IMR-90 (cell line): ENCODE measurements around the gene POLR1D. TPM values are rescaled to one million over a fixed set of nuclear protein-coding genes. Genes with fewer than 3 reads are reported as not detected.

Experiments
- ATAC-seq: fragments of 200-7000 bp; cut with Tn5 transposase; 2 replicates; pipeline ENCODE4 v1.9.1; 2020; ENCODE audit warnings: low read depth, mild to moderate bottlenecking, moderate library complexity
- BruUV-seq: library from RNA; stranded (reverse); fragments of 400-500 nt; replicated peaks from 2 replicates; lab custom pipeline; 2021; lab: Mats Ljungman, UMichigan
- CTCF ChIA-PET: fragments of 300-600 bp; formaldehyde crosslinking; extraction: SDS; loops from one replicate; lab custom pipeline; 2021; ENCODE audit warnings: antibody characterized with exemption; lab: Yijun Ruan, JAX
- POLR2A ChIA-PET: fragments of 300-600 bp; sonication (Branson Sonifier 250); formaldehyde crosslinking; loops from one replicate; lab custom pipeline; 2022; ENCODE audit warnings: antibody characterized with exemption; ENCODE audit not compliant: unreplicated experiment; lab: Charles Lee
- DNase-seq: peaks from one replicate; pipeline ENCODE4 v3.0.0; 2013
- H2AFZ ChIP-seq: replicated peaks from 2 replicates; pipeline ENCODE3; 2013; ENCODE audit warnings: low read length, mild to moderate bottlenecking; ENCODE audit not compliant: poor library complexity
- H2AK5ac ChIP-seq: 2 replicates; pipeline ENCODE4 v1.6.1; 2013; ENCODE audit warnings: low read depth, low read length, inconsistent platforms
- H2AK9ac ChIP-seq: replicated peaks from 2 replicates; pipeline ENCODE3; 2013; ENCODE audit warnings: mild to moderate bottlenecking, low read depth, low read length, moderate library complexity; ENCODE audit not compliant: poor library complexity
- H2BK120ac ChIP-seq: 2 replicates; pipeline ENCODE4 v1.6.1; 2013; ENCODE audit warnings: low read depth, low read length, inconsistent platforms
- H2BK15ac ChIP-seq: 3 replicates; pipeline ENCODE4 v1.6.1; 2013; ENCODE audit warnings: low read depth, low read length, inconsistent platforms
- H2BK20ac ChIP-seq: 2 replicates; pipeline ENCODE4 v1.6.1; 2013; ENCODE audit warnings: low read depth, mild to moderate bottlenecking, inconsistent platforms, low read length, moderate library complexity
- H2BK5ac ChIP-seq: 2 replicates; pipeline ENCODE4 v1.6.1; 2013; ENCODE audit warnings: mild to moderate bottlenecking, low read depth, low read length, inconsistent platforms; ENCODE audit not compliant: poor library complexity, severe bottlenecking
- H3K14ac ChIP-seq: replicated peaks from 2 replicates; pipeline ENCODE4 v1.6.1; 2013; ENCODE audit warnings: low read depth, low read length, inconsistent platforms
- H3K18ac ChIP-seq: 2 replicates; pipeline ENCODE4 v1.6.1; 2013; ENCODE audit warnings: low read depth, low read length, control low read depth
- H3K23ac ChIP-seq: 2 replicates; pipeline ENCODE4 v1.6.1; 2013; ENCODE audit warnings: low read depth, low read length, inconsistent platforms
- H3K27ac ChIP-seq: 2 replicates; pipeline ENCODE4 v1.5.1; 2013; ENCODE audit warnings: mild to moderate bottlenecking, control low read depth, low read length; ENCODE audit not compliant: insufficient read depth
- H3K27me3 ChIP-seq: 2 replicates; pipeline ENCODE4 v1.6.1; 2013; ENCODE audit warnings: low read length; ENCODE audit not compliant: control insufficient read depth, insufficient read depth
- H3K36me3 ChIP-seq: 2 replicates; pipeline ENCODE4 v1.6.1; 2013; ENCODE audit warnings: low read length, mixed read lengths; ENCODE audit not compliant: control insufficient read depth, insufficient read depth
- H3K4ac ChIP-seq: 2 replicates; pipeline ENCODE4 v1.6.1; 2013; ENCODE audit warnings: low read depth, low read length, inconsistent platforms
- H3K4me1 ChIP-seq: 2 replicates; pipeline ENCODE4 v1.6.1; 2013; ENCODE audit warnings: low read length, mixed read lengths; ENCODE audit not compliant: control insufficient read depth, insufficient read depth
- H3K4me2 ChIP-seq: 2 replicates; pipeline ENCODE4 v1.6.1; 2013; ENCODE audit warnings: low read depth, mild to moderate bottlenecking, control low read depth, low read length, moderate library complexity
- H3K4me3 ChIP-seq: 2 replicates; pipeline ENCODE4 v1.5.1; 2013; ENCODE audit warnings: low read depth, mild to moderate bottlenecking, control low read depth, low read length, moderate library complexity; ENCODE audit not compliant: insufficient read depth
- H3K56ac ChIP-seq: 2 replicates; pipeline ENCODE4 v1.6.1; 2013; ENCODE audit warnings: low read length, inconsistent platforms; ENCODE audit not compliant: insufficient read depth; ENCODE audit errors: extremely low read depth
- H3K79me1 ChIP-seq, 2 experiments: 2 replicates each; pipeline ENCODE4 v1.6.1; 2013; ENCODE audit warnings: low read length in 2 of 2, inconsistent platforms in 1 of 2, low read depth in 1 of 2
- H3K9ac ChIP-seq: 2 replicates; pipeline ENCODE4 v1.6.1; 2013; ENCODE audit warnings: low read depth, low read length, control low read depth
- H3K9me1 ChIP-seq: 2 replicates; pipeline ENCODE4 v1.6.1; 2013; ENCODE audit warnings: low read length, inconsistent platforms; ENCODE audit not compliant: insufficient read depth
- H3K9me3 ChIP-seq: 2 replicates; pipeline ENCODE4 v1.6.1; 2013; ENCODE audit warnings: low read length; ENCODE audit not compliant: control insufficient read depth, insufficient read depth
- H4K20me1 ChIP-seq: 2 replicates; pipeline ENCODE4 v1.6.1; 2013; ENCODE audit warnings: low read length, inconsistent platforms; ENCODE audit not compliant: insufficient read depth
- H4K5ac ChIP-seq: 2 replicates; pipeline ENCODE4 v1.6.1; 2013; ENCODE audit warnings: mild to moderate bottlenecking, low read depth, low read length, control low read depth
- H4K8ac ChIP-seq, 2 experiments: 2 replicates each; pipeline ENCODE4 v1.6.1; 2013; ENCODE audit warnings: low read depth in 2 of 2, low read length in 2 of 2, control low read depth in 1 of 2, inconsistent platforms in 1 of 2
- H4K91ac ChIP-seq: 2 replicates; pipeline ENCODE4 v1.6.1; 2013; ENCODE audit warnings: low read depth, low read length, inconsistent platforms; ENCODE audit not compliant: insufficient read depth
- BHLHE40 ChIP-seq: fragments of 150-350 bp; IDR thresholded peaks from 2 replicates; pipeline ENCODE4 v1.6.1; 2016; ENCODE audit warnings: mild to moderate bottlenecking, low read depth, low read length
- CEBPB ChIP-seq: IDR thresholded peaks from 2 replicates; pipeline ENCODE4 v1.6.1; 2012; ENCODE audit warnings: low read depth, low read length, improper control_type of control experiment
- CTCF ChIP-seq: conservative IDR thresholded peaks from 2 replicates; pipeline ENCODE4 v1.5.1; 2012; ENCODE audit warnings: mild to moderate bottlenecking, low read depth, low read length, improper control_type of control experiment
- ELK1 ChIP-seq: fragments of 150-350 bp; IDR thresholded peaks from 2 replicates; pipeline ENCODE4 v1.6.1; 2016; ENCODE audit warnings: low read depth, mild to moderate bottlenecking, low read length, moderate library complexity, borderline replicate concordance
- FOS ChIP-seq: fragments of 150-350 bp; IDR thresholded peaks from 2 replicates; pipeline ENCODE4 v1.6.1; 2016; ENCODE audit warnings: low read depth, low read length
- MAFK ChIP-seq: IDR thresholded peaks from 2 replicates; pipeline ENCODE4 v1.6.1; 2012; ENCODE audit warnings: low read depth, low read length, improper control_type of control experiment
- MAZ ChIP-seq: IDR thresholded peaks from 2 replicates; pipeline ENCODE4 v1.6.1; 2012; ENCODE audit warnings: low read depth, mild to moderate bottlenecking, low read length, improper control_type of control experiment, moderate library complexity, borderline replicate concordance
- MXI1 ChIP-seq: IDR thresholded peaks from 2 replicates; pipeline ENCODE4 v1.6.1; 2012; ENCODE audit warnings: low read depth, mild to moderate bottlenecking, low read length, moderate library complexity, borderline replicate concordance
- POLR2A ChIP-seq: IDR thresholded peaks from 2 replicates; pipeline ENCODE4 v1.6.1; 2012; ENCODE audit warnings: mild to moderate bottlenecking, low read depth, low read length
- RCOR1 ChIP-seq: IDR thresholded peaks from 2 replicates; pipeline ENCODE4 v1.6.1; 2012; ENCODE audit warnings: mild to moderate bottlenecking, low read length, improper control_type of control experiment; ENCODE audit not compliant: insufficient replicate concordance
- USF2 ChIP-seq: fragments of 150-350 bp; IDR thresholded peaks from 2 replicates; pipeline ENCODE4 v1.6.1; 2017; ENCODE audit warnings: mild to moderate bottlenecking, antibody characterized with exemption, low read length, low read depth
- WGBS, 2 experiments: methylation state at CpG; one replicate each; pipeline versions ENCODE4 v1.1.5 to v1.1.7; 2013; ENCODE audit warnings: missing lambda C conversion rate in 2 of 2; ENCODE audit not compliant: insufficient read length in 1 of 2; ENCODE audit errors: extremely low coverage in 2 of 2; 5-methylcytosine and 5-hydroxymethylcytosine counted together
- dilution Hi-C: fragments of 300-500 bp; cut with HindIII; formaldehyde crosslinking; loops from one replicate; pipeline ENCODE4 v1.14.3; 2018; ENCODE audit warnings: low sequenced_read_pairs; ENCODE audit not compliant: unreplicated experiment
- in situ Hi-C: fragments of 300-500 bp; cut with MboI; formaldehyde crosslinking; loops from 3 replicates; pipeline ENCODE4 v1.14.3; 2019; ENCODE audit warnings: low sequenced_read_pairs, inconsistent platforms, mixed read lengths
- intact Hi-C: fragments of 100-400 bp; cut with micrococcal nuclease; formaldehyde crosslinking; loops from 2 replicates; pipeline ENCODE4 v1.10.0; 2022
- polyA plus RNA-seq, 3 experiments: library from polyadenylated mRNA; depleted of rRNA; stranded (reverse); fragments of >200 nt; gene quantifications; 2 replicates each; pipeline ENCODE4 v1.2.3, GENCODE V29; 2012; ENCODE audit warnings: low replicate concordance in 1 of 3
- total RNA-seq: library from RNA; depleted of rRNA; stranded (reverse); fragments of >200 nt; gene quantifications from 2 replicates; pipeline ENCODE4 v1.2.3, GENCODE V29; 2012

The POLR1D gene
- total and polyA plus RNA-seq, 2 of the 4 experiments (the other 2 are of a cell fraction): 65.4 to 110 TPM

GRCh38 chr13:27667946-27668345 is 46.3 kb downstream of the POLR1D start:
- Histone ChIP-seq H3K36me3 (peaks cover 9% of the 10 kb centered on the region; the same call in 1 of the 2 replicates), H2BK5ac (no peak overlapping the region), H4K20me1 (no peaks in the 10 kb centered on the region), H3K79me1 (peaks cover 0 to 8% of the 10 kb centered on the region in 2 experiments; a peak in 1 of 4 replicates), H3K27me3 (no peaks in the 10 kb centered on the region), H3K4ac (no peak overlapping the region), H3K27ac (no peak overlapping the region), H3K18ac (no peak overlapping the region), H2BK20ac (no peak overlapping the region), H2AFZ (no peak overlapping the region), H2AK9ac (no peak overlapping the region), H3K4me2 (no peak overlapping the region), H3K9ac (no peak overlapping the region), H3K56ac (no peak overlapping the region), H3K9me1 (0 out of 2 replicates have a peak, but pooled peaks cover 3% of the 10 kb centered on the region), H3K14ac (no peak overlapping the region), H2BK120ac (no peak overlapping the region), H4K5ac (no peak overlapping the region), H2AK5ac (no peak overlapping the region), H3K4me3 (no peak overlapping the region), H4K8ac (no peak overlapping the region), H3K4me1 (no peaks in the 10 kb centered on the region), H3K23ac (no peak overlapping the region), H3K9me3 (peaks cover 2% of the 10 kb centered on the region), H4K91ac (no peak overlapping the region), H2BK15ac (no peak overlapping the region)
- TF ChIP-seq BHLHE40 (no peak), CEBPB (no peak), CTCF (no peak), ELK1 (no peak), RCOR1 (no peak), POLR2A (no peak), MAFK (no peak), FOS (no peak), USF2 (no peak), MXI1 (no peak), MAZ (no peak)
- in situ Hi-C loops (no loop called here), dilution Hi-C loops (no loop called here), intact Hi-C loops (no loop called here)
- ATAC-seq: no peak
- no CpG with 5 or more reads among the region's 2 CpGs for WGBS, 2 experiments
- ChIA-PET CTCF (no interaction called here), POLR2A (no interaction called here)
- DNase-seq: no peak
- BruUV-seq: no TSS peak
